ENCODE results near the gene LRRC27.

GRCh38 chr10:132405463-132405991 is 73.5 kb downstream of the LRRC27 start:
- TF ChIP-seq CTCF (conservative IDR thresholded peaks at IDR 0.05; ENCODE audit: low read depth, low read length) (no peak), EZH2 (IDR thresholded peaks at IDR 0.05; ENCODE audit: low read length, unreplicated experiment) (no peak)
